ENCODE data around the gene FAM234B.
"Not testable (repeated sequence)": the region's sequence is repeated elsewhere in the genome, so short reads cannot be mapped to it uniquely, and the experiment has no call there.

FAM234B gene

GRCh38 chr12:13024531-13024916, 19.7 kb upstream of the FAM234B start:
- DNase-seq, result no peak

- DNase-seq, result no peak
Observed at GRCh38 chr12:13026286-13026685, 17.9 kb upstream of the FAM234B start.

GRCh38 chr12:13027032-13027431, 17.1 kb upstream of the FAM234B start:
- DNase-seq, result no peak

GRCh38 chr12:13027508-13027907, 16.7 kb upstream of the FAM234B start:
- no peak for DNase-seq

- DNase-seq, result no peak
Observed at GRCh38 chr12:13028825-13029570, 15.2 kb upstream of the FAM234B start.

- DNase-seq, result no peak
Observed at GRCh38 chr12:13030541-13031291, 13.5 kb upstream of the FAM234B start.

GRCh38 chr12:13032164-13032563, 12.0 kb upstream of the FAM234B start:
- DNase-seq, result no peak

- no peak for DNase-seq
Observed at GRCh38 chr12:13033476-13033875, 10.7 kb upstream of the FAM234B start.

- DNase-seq, result not testable (repeated sequence)
Observed at GRCh38 chr12:13035335-13035734, 8.8 kb upstream of the FAM234B start.

- DNase-seq, result no peak
Observed at GRCh38 chr12:13036881-13037280, 7.3 kb upstream of the FAM234B start.

- no peak for DNase-seq
Observed at GRCh38 chr12:13038491-13039161, 5.6 kb upstream of the FAM234B start.

GRCh38 chr12:13039328-13039956, 4.7 kb upstream of the FAM234B start:
- no peak for DNase-seq

GRCh38 chr12:13041224-13041623, 3.0 kb upstream of the FAM234B start:
- no peak for DNase-seq

- DNase-seq, result no peak
Observed at GRCh38 chr12:13042666-13043230, 1.4 kb upstream of the FAM234B start.

GRCh38 chr12:13044906-13045299, 722 bp downstream of the FAM234B start:
- no peak for DNase-seq

- no peak for DNase-seq
Observed at GRCh38 chr12:13045816-13046215, 1.6 kb downstream of the FAM234B start.

GRCh38 chr12:13046964-13047363, 2.8 kb downstream of the FAM234B start:
- no peak for DNase-seq

GRCh38 chr12:13049816-13050215, 5.6 kb downstream of the FAM234B start:
- DNase-seq, result no peak

GRCh38 chr12:13052421-13052820, 8.2 kb downstream of the FAM234B start:
- no peak for DNase-seq

- DNase-seq, result not testable (repeated sequence)
Observed at GRCh38 chr12:13053617-13054016, 9.4 kb downstream of the FAM234B start.

GRCh38 chr12:13060581-13060980, 16.4 kb downstream of the FAM234B start:
- no peak for DNase-seq

- DNase-seq, result no peak
Observed at GRCh38 chr12:13061377-13061776, 17.2 kb downstream of the FAM234B start.

GRCh38 chr12:13062669-13063068, 18.5 kb downstream of the FAM234B start:
- no peak for DNase-seq

Measured in NCI-H345 (cell line).